ENCODE results near the gene TMEM232. TPM values are rescaled to one million over a fixed set of nuclear protein-coding genes. Genes with fewer than 3 reads are reported as not detected.

Gene TMEM232
- total RNA-seq, 1 donor: 1.4 TPM

DNA sequence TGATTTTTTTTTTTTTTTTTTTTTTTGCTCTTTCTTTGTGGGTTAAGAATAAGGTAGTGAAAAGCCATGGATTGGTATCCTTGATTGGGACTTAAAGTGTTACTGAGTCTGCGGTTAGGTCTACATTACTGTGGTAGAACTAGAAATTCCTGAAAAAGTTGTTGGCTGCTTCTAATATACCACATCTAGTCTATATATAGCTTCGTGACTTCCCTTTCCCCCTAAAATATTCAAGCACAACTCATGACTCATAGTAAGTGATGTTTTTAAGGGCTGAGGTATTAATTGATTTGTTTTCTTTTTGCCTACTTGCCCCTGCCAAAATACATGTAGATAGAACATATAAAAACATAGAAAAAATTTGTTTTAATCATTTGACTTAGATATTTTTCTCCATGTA is 247.6 kb downstream of the TMEM232 start:
- Histone ChIP-seq H4K20me1 (ENCODE audit: insufficient read depth, low read length) (no peaks in the 10 kb centered on the region), H3K4me3 (ENCODE audit: insufficient read depth, low read length) (no peak overlapping the region), H3K27ac (ENCODE audit: low read depth, low read length) (no peak overlapping the region), H3K4me2 (ENCODE audit: insufficient read depth, low read length) (peak overlapping the region; percentile 14), H3K79me2 (ENCODE audit: insufficient read depth, low read length) (no peaks in the 10 kb centered on the region), H3K36me3 (ENCODE audit: insufficient read depth, low read length) (no peaks in the 10 kb centered on the region), H3K9me3 (ENCODE audit: low read depth, low read length) (no peaks in the 10 kb centered on the region), H3K27me3 (ENCODE audit: insufficient read depth, low read length) (peaks cover 2% of the 10 kb centered on the region), H2AFZ (ENCODE audit: low read length) (no peak overlapping the region), H3K4me1 (ENCODE audit: insufficient read depth, low read length) (peaks cover 10% of the 10 kb centered on the region)
- peak; percentile 32 for DNase-seq (ENCODE audit: insufficient read length, low spot score, missing footprints)
- TF ChIP-seq CTCF (IDR thresholded peaks at IDR 0.05; ENCODE audit: extremely low read depth, low read depth, low read length): no peak

DNA sequence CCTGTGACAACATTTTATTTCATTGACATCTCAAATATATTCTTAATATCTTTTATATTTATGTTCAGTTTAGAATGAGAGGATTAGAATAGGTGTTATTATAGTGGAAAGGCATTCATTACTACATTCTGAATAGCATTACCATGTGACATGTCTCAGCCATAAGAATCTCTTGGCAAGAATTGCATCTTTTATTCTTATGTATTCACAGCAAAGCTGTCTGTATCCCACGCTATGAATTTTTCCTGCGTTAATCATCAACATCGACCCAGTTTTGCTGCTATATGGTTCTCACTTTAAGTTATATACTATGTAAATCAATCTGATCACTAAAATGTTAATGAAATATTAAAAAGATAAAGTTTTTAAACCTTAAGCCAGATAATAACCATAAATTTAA is 248.6 kb downstream of the TMEM232 start:
- DNase-seq (ENCODE audit: insufficient read length, low spot score, missing footprints): no peak
- TF ChIP-seq CTCF (IDR thresholded peaks at IDR 0.05; ENCODE audit: extremely low read depth, low read depth, low read length): no peak
- Histone ChIP-seq H3K36me3 (ENCODE audit: insufficient read depth, low read length) (no peaks in the 10 kb centered on the region), H3K79me2 (ENCODE audit: insufficient read depth, low read length) (no peaks in the 10 kb centered on the region), H3K4me2 (ENCODE audit: insufficient read depth, low read length) (peak overlapping the region; percentile 14), H2AFZ (ENCODE audit: low read length) (no peak overlapping the region), H3K9me3 (ENCODE audit: low read depth, low read length) (no peaks in the 10 kb centered on the region), H3K4me1 (ENCODE audit: insufficient read depth, low read length) (peaks cover 10% of the 10 kb centered on the region), H4K20me1 (ENCODE audit: insufficient read depth, low read length) (no peaks in the 10 kb centered on the region), H3K27me3 (ENCODE audit: insufficient read depth, low read length) (no peaks in the 10 kb centered on the region), H3K4me3 (ENCODE audit: insufficient read depth, low read length) (no peak overlapping the region), H3K27ac (ENCODE audit: low read depth, low read length) (peak overlapping the region; percentile 30)

DNA sequence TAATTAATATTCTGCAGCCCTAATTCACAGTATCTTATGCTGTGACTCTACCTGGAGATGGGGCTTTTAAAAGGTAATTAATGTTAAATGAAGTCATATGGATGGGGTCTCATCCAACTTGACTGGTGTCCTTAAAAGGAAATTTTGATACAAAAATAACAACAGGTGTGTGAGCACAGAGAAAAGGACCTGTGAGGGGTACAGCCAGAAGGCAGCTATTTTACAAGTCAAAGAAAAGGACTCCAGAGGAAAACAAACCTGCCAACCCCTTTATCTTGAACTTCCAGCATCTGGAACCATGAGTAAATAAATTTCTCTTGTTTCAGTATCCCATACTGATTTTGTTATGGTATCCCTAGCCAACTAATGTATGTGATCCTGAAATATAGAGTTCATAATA is 250.3 kb downstream of the TMEM232 start:
- Histone ChIP-seq H2AFZ (ENCODE audit: low read length) (no peak overlapping the region), H3K4me1 (ENCODE audit: insufficient read depth, low read length) (peaks cover 10% of the 10 kb centered on the region), H4K20me1 (ENCODE audit: insufficient read depth, low read length) (no peaks in the 10 kb centered on the region), H3K9me3 (ENCODE audit: low read depth, low read length) (peaks cover 3% of the 10 kb centered on the region), H3K27ac (ENCODE audit: low read depth, low read length) (no peak overlapping the region), H3K4me2 (ENCODE audit: insufficient read depth, low read length) (no peak overlapping the region), H3K36me3 (ENCODE audit: insufficient read depth, low read length) (no peaks in the 10 kb centered on the region), H3K27me3 (ENCODE audit: insufficient read depth, low read length) (no peaks in the 10 kb centered on the region), H3K79me2 (ENCODE audit: insufficient read depth, low read length) (no peaks in the 10 kb centered on the region), H3K4me3 (ENCODE audit: insufficient read depth, low read length) (no peak overlapping the region)
- TF ChIP-seq CTCF (IDR thresholded peaks at IDR 0.05; ENCODE audit: extremely low read depth, low read depth, low read length): no peak
- no peak for DNase-seq (ENCODE audit: insufficient read length, low spot score, missing footprints)

GRCh38 chr5:110475529-110475928 is 250.9 kb downstream of the TMEM232 start:
- Histone ChIP-seq H3K79me2 (ENCODE audit: insufficient read depth, low read length) (no peaks in the 10 kb centered on the region), H3K27ac (ENCODE audit: low read depth, low read length) (no peak overlapping the region), H3K27me3 (ENCODE audit: insufficient read depth, low read length) (no peaks in the 10 kb centered on the region), H2AFZ (ENCODE audit: low read length) (no peak overlapping the region), H3K4me1 (ENCODE audit: insufficient read depth, low read length) (peaks cover 10% of the 10 kb centered on the region), H3K9me3 (ENCODE audit: low read depth, low read length) (peaks cover 3% of the 10 kb centered on the region), H3K4me3 (ENCODE audit: insufficient read depth, low read length) (no peak overlapping the region), H3K4me2 (ENCODE audit: insufficient read depth, low read length) (no peak overlapping the region), H3K36me3 (ENCODE audit: insufficient read depth, low read length) (no peaks in the 10 kb centered on the region), H4K20me1 (ENCODE audit: insufficient read depth, low read length) (no peaks in the 10 kb centered on the region)
- no peak for TF ChIP-seq CTCF (IDR thresholded peaks at IDR 0.05; ENCODE audit: extremely low read depth, low read depth, low read length)
- no peak for DNase-seq (ENCODE audit: insufficient read length, low spot score, missing footprints)

Measured in osteoblast (primary cell).